HG03439 (cell line): ENCODE measurements around the gene CAPN2.
"Not testable (repeated sequence)": the region's sequence is repeated elsewhere in the genome, so short reads cannot be mapped to it uniquely, and the experiment has no call there.

Source experiments
- ATAC-seq: cut with Tn5 transposase; IDR thresholded peaks from one replicate; pipeline ENCODE4 v1.9.1; 2021; ENCODE audit warnings: mild to moderate bottlenecking, moderate library complexity; ENCODE audit not compliant: unreplicated experiment

The CAPN2 gene

GRCh38 chr1:223783676-223784075 lies 71.3 kb downstream of the CAPN2 start:
- ATAC-seq = no peak

- no peak for ATAC-seq
Measured at GRCh38 chr1:223784541-223784940, 72.2 kb downstream of the CAPN2 start.

DNA sequence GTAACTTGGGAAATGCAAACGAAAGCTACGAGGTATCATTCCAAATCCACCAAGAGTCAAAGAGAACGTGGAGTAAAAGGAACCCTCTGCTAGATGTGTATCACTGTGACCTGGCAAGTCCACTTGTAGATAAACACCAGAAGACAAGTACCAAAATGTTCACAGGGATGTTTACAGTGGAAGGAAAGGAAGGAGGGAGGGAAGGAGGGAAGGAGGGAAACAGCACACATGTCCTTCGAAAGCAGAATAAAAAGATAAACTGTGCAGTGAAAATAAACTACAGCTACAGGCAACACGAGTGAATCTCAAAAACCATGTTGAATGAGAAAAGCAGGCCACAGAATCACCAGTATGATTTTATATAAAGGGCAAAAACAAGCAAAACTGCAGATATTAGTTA lies 73.5 kb downstream of the CAPN2 start:
- no peak for ATAC-seq

GRCh38 chr1:223788746-223789415 lies 76.5 kb downstream of the CAPN2 start:
- ATAC-seq = no peak

- no peak for ATAC-seq
Measured at GRCh38 chr1:223792046-223792445, 79.7 kb downstream of the CAPN2 start.

- no peak for ATAC-seq
Measured at GRCh38 chr1:223793716-223794115, 81.4 kb downstream of the CAPN2 start.

- ATAC-seq = no peak
Measured at GRCh38 chr1:223794136-223794880, 82.0 kb downstream of the CAPN2 start.

- ATAC-seq = no peak
Measured at GRCh38 chr1:223796210-223796609, 83.9 kb downstream of the CAPN2 start.

DNA sequence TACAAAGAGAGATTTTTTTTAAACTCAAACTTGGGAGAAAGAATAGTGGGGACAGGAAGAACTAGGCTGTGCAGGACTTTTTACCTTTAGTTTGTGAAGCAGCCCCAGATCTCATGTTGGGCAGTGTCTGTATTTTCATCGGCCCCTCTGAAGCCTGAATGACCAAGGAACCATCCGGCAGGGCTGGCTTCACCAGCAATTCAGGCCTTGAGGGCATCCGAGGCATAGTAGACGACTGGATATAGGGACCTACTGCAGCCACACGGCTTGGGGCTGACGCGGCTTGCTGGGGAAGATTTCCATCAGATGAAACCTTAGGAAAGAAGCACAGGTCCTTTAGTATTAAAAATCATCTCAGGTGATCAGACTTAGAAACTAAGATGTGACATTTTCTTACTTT lies 89.7 kb downstream of the CAPN2 start:
- ATAC-seq = no peak

GRCh38 chr1:223802602-223803001 lies 90.3 kb downstream of the CAPN2 start:
- no peak for ATAC-seq

- no peak for ATAC-seq
Measured at GRCh38 chr1:223803211-223803610, 90.9 kb downstream of the CAPN2 start.

GRCh38 chr1:223809905-223810304 lies 97.6 kb downstream of the CAPN2 start:
- not testable (repeated sequence) for ATAC-seq

- no peak for ATAC-seq
Measured at GRCh38 chr1:223810586-223810985, 98.2 kb downstream of the CAPN2 start.

- ATAC-seq = no peak
Measured at GRCh38 chr1:223811634-223812101, 99.3 kb downstream of the CAPN2 start.

GRCh38 chr1:223813645-223814044 lies 101.3 kb downstream of the CAPN2 start:
- ATAC-seq = no peak

GRCh38 chr1:223815020-223815853 lies 102.9 kb downstream of the CAPN2 start:
- ATAC-seq = no peak

GRCh38 chr1:223815865-223816264 lies 103.5 kb downstream of the CAPN2 start:
- no peak for ATAC-seq

GRCh38 chr1:223817265-223817664 lies 104.9 kb downstream of the CAPN2 start:
- not testable (repeated sequence) for ATAC-seq

GRCh38 chr1:223819730-223820514 lies 107.6 kb downstream of the CAPN2 start:
- no peak for ATAC-seq

GRCh38 chr1:223820515-223820858 lies 108.1 kb downstream of the CAPN2 start:
- no peak for ATAC-seq

DNA sequence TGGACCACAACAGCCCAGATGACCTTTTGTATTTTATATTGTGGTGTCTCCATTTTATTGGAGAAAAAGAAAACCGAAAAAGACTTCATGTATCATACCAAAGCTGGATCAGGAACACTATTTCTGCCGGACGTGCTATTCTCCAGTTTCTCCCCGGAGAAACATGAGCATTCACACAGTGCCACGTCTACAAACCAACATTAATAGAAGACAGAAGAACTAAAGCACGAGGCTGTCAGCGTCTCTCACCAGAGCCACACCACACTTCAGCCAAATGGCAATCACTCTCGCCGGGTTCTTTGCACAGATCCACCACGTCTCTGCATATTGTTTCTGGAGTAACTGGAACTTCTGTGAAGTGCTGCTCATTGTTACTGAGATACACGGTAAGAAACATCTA lies 108.6 kb downstream of the CAPN2 start:
- no peak for ATAC-seq
